ENCODE results near the gene IL6R. TPM values are rescaled to one million over a fixed set of nuclear protein-coding genes. Genes with fewer than 3 reads are reported as not detected.
A peak's percentile ranks its signal among the peaks of the same experiment; 100 is the strongest.

Gene IL6R
- total RNA-seq, 4 donors from 2014 or later, result 271 to 435 (median 367) TPM

GRCh38 chr1:154403261-154403943, 1.7 kb upstream of the IL6R start:
- no peak for TF ChIP-seq POLR2A (IDR thresholded peaks at IDR 0.05)
- TF ChIP-seq, protein P1, sequence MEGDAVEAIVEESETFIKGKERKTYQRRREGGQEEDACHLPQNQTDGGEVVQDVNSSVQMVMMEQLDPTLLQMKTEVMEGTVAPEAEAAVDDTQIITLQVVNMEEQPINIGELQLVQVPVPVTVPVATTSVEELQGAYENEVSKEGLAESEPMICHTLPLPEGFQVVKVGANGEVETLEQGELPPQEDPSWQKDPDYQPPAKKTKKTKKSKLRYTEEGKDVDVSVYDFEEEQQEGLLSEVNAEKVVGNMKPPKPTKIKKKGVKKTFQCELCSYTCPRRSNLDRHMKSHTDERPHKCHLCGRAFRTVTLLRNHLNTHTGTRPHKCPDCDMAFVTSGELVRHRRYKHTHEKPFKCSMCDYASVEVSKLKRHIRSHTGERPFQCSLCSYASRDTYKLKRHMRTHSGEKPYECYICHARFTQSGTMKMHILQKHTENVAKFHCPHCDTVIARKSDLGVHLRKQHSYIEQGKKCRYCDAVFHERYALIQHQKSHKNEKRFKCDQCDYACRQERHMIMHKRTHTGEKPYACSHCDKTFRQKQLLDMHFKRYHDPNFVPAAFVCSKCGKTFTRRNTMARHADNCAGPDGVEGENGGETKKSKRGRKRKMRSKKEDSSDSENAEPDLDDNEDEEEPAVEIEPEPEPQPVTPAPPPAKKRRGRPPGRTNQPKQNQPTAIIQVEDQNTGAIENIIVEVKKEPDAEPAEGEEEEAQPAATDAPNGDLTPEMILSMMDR (IDR thresholded peaks at IDR 0.05 in 4 of 5, conservative IDR thresholded peaks at IDR 0.05 in 1 of 5), result no peak
- Histone ChIP-seq H3K27ac (peak overlapping the region in 1 of 4 donors; percentile 100), H3K4me1 (peaks cover 11 to 23% of the 10 kb centered on the region in 2 donors), H3K4me3 (no peak overlapping the region), H3K27me3 (no peaks in the 10 kb centered on the region), H3K36me3 (no peaks in the 10 kb centered on the region), H3K9me3 (no peaks in the 10 kb centered on the region)
- no peak for DNase-seq
- in situ Hi-C loops (cut with MboI; ENCODE audit: low sequenced_read_pairs in 4 of 4), result no loop called here
- intact Hi-C loops (cut with DNase I; ENCODE audit: low total_unique reads), result loop anchor here (10.0 kb wide), 2 partner anchors 79 to 731 kb away; partner anchors contain the start of genes AQP10, ATP8B2 and SLC50A1
- no peak for ATAC-seq

DNA sequence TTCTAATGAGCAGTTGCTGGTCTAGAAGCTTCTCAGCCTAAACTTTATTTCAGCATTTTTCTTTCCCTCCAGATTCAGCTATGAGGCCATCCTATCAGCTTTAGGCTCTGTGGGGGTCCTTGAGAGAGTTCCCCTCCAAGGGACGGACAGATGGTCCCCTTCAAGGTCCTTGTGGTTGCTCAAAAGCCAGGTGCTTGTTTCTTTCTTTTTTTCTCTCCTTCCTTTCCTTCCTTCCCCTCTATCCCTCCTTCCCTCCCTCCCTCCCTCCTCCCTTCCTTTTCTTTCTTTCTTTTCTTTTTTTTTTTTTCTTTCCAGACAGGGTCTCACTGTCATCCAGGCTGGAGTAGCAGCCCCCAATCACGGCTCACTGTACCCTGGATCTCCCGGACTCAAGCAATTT, 1.2 kb upstream of the IL6R start:
- intact Hi-C loops (cut with DNase I; ENCODE audit: low total_unique reads) (loop anchor here (10.0 kb wide), 2 partner anchors 79 to 731 kb away; partner anchors contain the start of genes AQP10, ATP8B2 and SLC50A1), in situ Hi-C loops (cut with MboI; ENCODE audit: low sequenced_read_pairs in 4 of 4) (no loop called here)
- peaks cover 17 to 29% of the 10 kb centered on the region in 2 donors for H3K4me1 ChIP-seq
- no peaks in the 10 kb centered on the region for H3K27me3 ChIP-seq
- H3K4me3 ChIP-seq, result no peak overlapping the region
- H3K36me3 ChIP-seq, result no peaks in the 10 kb centered on the region
- ATAC-seq (no peak), DNase-seq (no peak)
- H3K27ac ChIP-seq, result peak overlapping the region in 2 of 4 donors; percentile 99 to 100
- TF ChIP-seq POLR2A (IDR thresholded peaks at IDR 0.05), result no peak
- TF ChIP-seq, protein P1 (IDR thresholded peaks at IDR 0.05 in 4 of 5, conservative IDR thresholded peaks at IDR 0.05 in 1 of 5), result no peak
- no peaks in the 10 kb centered on the region for H3K9me3 ChIP-seq

DNA sequence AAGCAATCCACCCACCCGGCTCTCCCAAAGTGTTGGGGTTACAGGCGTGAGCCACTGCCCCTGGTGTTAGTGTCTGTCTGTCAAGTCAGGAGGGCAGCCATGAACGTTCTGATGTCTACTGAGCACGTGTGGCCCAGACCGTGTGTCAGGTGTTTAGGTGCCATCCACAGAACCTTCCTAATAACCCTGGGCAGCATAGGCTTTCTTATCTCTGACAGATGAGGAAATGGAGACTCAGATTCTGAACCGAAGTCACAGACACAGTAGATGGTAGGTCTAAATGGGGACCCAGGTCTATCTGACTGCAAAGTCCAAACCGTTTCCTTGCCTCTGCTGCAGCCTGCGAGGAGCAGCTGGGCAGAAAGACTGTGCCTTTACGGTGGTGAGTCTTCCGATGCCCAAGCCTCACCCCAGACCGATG, 622 bp upstream of the IL6R start:
- H3K4me3 ChIP-seq, result peak overlapping the region in 3 of 4 donors; percentile 90 to 95 (median 91)
- H3K36me3 ChIP-seq, result no peaks in the 10 kb centered on the region
- H3K4me1 ChIP-seq, result peaks cover 23 to 34% of the 10 kb centered on the region in 2 donors
- TF ChIP-seq, protein P1 (IDR thresholded peaks at IDR 0.05 in 4 of 5, conservative IDR thresholded peaks at IDR 0.05 in 1 of 5), result no peak
- peak overlapping the region; percentile 99 to 100 (median 100) for H3K27ac ChIP-seq
- DNase-seq (peak; percentile 28 to 30), ATAC-seq (no peak)
- in situ Hi-C loops (cut with MboI; ENCODE audit: low sequenced_read_pairs in 4 of 4), result no loop called here
- no peaks in the 10 kb centered on the region for H3K9me3 ChIP-seq
- intact Hi-C loops (cut with DNase I; ENCODE audit: low total_unique reads), result loop anchor here (10.0 kb wide), 2 partner anchors 80 to 730 kb away; partner anchors contain the start of genes AQP10, ATP8B2 and SLC50A1
- H3K27me3 ChIP-seq, result no peaks in the 10 kb centered on the region

- DNase-seq (peak; percentile 92 to 97), ATAC-seq (peak; percentile 64 to 65)
- intact Hi-C loops (cut with DNase I; ENCODE audit: low total_unique reads) (loop anchor here (1.0 to 10.0 kb wide), 5 partner anchors 13 to 729 kb away; partner anchors contain the start of genes AQP10, ATP8B2 and SLC50A1), in situ Hi-C loops (cut with MboI; ENCODE audit: low sequenced_read_pairs in 4 of 4) (no loop called here)
- TF ChIP-seq, protein P1 (IDR thresholded peaks at IDR 0.05 in 4 of 5, conservative IDR thresholded peaks at IDR 0.05 in 1 of 5), result peak in 4 of 5 experiments; percentile 8 to 31 (median 18)
- TF ChIP-seq POLR2A (IDR thresholded peaks at IDR 0.05), result peak in 1 of 2 donors; percentile 55
- Histone ChIP-seq H3K27ac (peak overlapping the region; percentile 99 to 100 (median 100)), H3K36me3 (peaks cover 0 to 6% of the 10 kb centered on the region in 2 donors), H3K4me3 (peak overlapping the region; percentile 90 to 96 (median 93)), H3K27me3 (no peaks in the 10 kb centered on the region), H3K9me3 (no peaks in the 10 kb centered on the region), H3K4me1 (peaks cover 34 to 48% of the 10 kb centered on the region in 2 donors)
Observed at GRCh38 chr1:154405747-154406571, 816 bp downstream of the IL6R start.
